ENCODE data around the gene MRTFB.

The MRTFB gene

GRCh38 chr16:14196011-14196410 is 124.9 kb downstream of the MRTFB start:
- DNase-seq = no peak

DNA sequence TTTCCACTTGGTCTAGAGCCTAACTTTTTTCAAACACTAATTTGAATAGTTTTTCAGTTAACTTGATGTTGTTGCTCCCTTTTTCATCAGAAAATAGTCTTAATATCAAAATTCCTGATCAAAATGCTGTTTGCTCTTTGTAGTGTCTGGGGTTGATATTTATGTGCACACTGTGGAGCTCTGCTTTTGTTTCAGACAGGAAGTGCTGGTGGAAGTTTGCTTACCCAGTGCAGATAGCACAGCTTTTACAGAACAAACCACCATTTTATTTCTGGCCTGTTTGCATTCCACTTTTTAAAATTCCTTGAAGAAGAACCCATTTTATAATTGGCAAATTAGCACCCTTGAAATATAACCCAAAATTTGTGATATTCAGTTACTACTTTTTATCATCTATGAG is 125.4 kb downstream of the MRTFB start:
- no peak for DNase-seq

DNA sequence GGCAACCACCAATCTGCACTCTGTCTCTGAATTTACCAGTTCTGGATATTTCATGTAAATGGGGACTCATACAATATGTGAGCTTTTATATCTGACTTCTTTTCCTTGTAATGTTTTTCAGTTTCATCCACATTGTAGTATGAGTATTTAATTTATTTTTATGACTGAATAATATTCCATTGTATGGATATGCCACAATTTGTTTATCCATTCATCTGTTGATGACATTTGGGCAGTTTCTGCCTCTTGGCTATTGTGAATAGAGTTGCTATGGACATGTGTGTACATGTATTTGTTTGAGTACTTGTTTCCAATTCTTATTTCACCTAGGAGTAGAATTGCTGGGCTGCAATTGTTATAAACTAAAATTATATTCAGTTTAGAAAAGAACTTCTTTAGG is 126.9 kb downstream of the MRTFB start:
- no peak for DNase-seq

GRCh38 chr16:14198572-14198971 is 127.5 kb downstream of the MRTFB start:
- no peak for DNase-seq

DNA sequence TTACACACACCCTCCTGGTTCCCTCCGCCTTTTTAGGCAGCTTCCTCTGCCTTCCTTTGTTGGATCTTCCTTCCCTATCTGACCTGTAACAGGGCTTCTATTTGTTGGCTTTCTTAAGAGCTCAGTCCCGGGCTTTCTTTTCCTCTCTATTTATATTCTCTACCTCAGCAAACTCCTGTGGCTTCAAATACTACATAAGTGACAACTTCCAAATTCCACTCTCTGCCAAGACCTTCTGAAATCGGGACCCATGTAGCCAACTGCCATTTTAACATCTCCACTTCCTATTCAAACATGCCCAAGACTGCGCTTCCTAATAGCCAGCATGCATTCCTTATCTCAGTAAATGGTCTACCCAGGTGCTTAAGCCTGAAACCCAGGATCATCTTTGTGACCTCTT is 128.1 kb downstream of the MRTFB start:
- no peak for DNase-seq

- no peak for DNase-seq
Measured at GRCh38 chr16:14199624-14200023, 128.5 kb downstream of the MRTFB start.

DNA sequence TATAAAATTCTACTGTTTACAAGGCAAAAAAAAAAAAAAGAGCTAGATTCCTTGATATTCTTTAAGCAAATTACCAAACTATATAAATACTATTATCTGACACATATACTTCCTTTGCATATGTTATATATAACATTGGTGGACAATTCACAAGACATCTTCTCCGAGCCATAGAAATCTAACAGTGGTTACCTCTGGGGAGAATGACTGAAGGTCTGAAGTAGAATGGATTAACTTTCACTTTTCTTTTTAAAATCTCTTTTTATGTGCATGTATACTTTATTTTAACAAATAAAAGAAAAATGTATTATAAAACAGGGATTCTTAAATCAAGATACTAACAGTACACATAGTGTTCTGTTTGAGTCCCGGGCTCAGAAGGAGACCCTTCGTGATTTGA is 131.0 kb downstream of the MRTFB start:
- no peak for DNase-seq

GRCh38 chr16:14202697-14203096 is 131.6 kb downstream of the MRTFB start:
- no peak for DNase-seq

DNA sequence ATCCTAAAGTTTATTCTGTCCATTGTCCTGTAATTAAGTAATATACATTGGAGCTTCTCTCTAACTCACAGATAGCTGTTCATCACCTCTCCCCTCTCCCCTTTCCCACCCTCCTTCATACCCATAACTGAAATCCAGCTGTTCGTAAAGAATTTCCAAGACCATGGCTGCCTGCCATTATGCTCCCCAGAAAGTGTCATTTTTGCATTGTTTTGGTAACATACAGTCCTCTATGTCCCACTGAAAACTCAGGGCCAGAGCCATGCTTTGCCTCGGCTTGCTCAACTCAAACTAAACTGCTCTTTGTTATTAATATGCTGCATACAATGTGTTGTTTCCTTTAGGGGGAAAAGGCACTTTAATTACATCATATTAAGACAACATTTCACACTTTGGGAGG is 132.0 kb downstream of the MRTFB start:
- DNase-seq = no peak

GRCh38 chr16:14205666-14206065 is 134.5 kb downstream of the MRTFB start:
- no peak for DNase-seq

GRCh38 chr16:14211856-14212543 is 140.9 kb downstream of the MRTFB start:
- no peak for DNase-seq

- no peak for DNase-seq
Measured at GRCh38 chr16:14215941-14216340, 144.8 kb downstream of the MRTFB start.

GRCh38 chr16:14219983-14220382 is 148.9 kb downstream of the MRTFB start:
- no peak for DNase-seq

- no peak for DNase-seq
Measured at GRCh38 chr16:14223632-14224031, 152.5 kb downstream of the MRTFB start.

GRCh38 chr16:14225457-14225856 is 154.3 kb downstream of the MRTFB start:
- DNase-seq = no peak

DNA sequence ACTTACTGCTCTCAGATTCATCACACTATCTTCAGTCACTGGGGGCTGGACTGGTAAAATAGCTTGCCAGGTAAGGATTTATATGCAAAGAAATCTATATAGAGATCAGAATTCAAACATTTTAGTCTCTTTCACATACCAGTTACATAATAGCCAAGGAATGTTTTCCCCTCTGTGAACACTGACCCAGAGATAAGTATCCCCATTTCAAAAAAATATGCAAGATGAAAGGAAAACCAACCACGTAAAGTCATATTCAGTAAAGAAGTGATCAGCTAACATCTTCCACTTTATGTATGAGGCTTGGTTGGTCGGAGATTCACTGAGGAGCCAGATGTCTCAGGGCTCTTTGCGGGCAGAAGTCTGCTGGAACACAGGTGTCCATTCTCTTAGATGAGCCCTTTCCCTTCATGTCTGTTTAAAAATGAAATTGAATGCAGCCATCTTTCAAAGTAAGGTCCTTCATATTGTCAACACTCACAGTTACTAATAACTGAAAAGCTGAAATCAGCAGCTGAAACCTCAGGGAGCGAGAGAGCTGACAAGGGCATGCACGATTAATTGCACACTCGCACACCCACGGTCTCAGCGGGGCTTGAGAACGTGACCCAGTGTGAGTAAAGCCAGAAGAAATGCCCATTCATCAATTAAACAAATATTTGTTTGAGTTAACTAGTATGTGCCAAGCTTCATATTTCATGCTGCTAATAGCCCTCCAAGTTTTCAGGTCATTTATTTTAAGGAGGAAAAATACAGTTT is 161.2 kb downstream of the MRTFB start:
- no peak for DNase-seq

GRCh38 chr16:14236401-14236800 is 165.3 kb downstream of the MRTFB start:
- DNase-seq = no peak

GRCh38 chr16:14238756-14239155 is 167.6 kb downstream of the MRTFB start:
- no peak for DNase-seq

- DNase-seq = no peak
Measured at GRCh38 chr16:14239791-14240190, 168.7 kb downstream of the MRTFB start.

- DNase-seq = no peak
Measured at GRCh38 chr16:14240219-14240843, 169.2 kb downstream of the MRTFB start.

DNA sequence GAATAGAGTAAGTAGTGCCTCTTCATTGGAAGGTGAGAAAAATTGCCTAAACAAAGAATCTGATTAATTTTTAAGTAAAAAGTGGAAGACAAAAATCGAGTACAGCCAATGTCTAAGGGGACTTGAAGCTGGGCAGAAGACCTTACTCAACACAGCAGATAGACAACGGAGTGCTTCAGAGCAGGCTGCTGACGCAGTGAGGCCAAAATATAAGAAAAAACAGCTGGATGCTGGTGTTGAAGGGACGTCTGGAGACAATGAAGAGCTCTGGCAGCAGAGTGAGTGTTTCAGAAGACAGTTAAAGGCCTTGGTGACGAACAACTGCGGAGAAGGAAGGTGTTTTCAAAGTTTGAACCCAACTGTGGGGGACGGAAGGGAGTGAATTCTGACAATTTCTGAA is 169.8 kb downstream of the MRTFB start:
- DNase-seq = no peak

- no peak for DNase-seq
Measured at GRCh38 chr16:14241631-14242030, 170.5 kb downstream of the MRTFB start.

DNA sequence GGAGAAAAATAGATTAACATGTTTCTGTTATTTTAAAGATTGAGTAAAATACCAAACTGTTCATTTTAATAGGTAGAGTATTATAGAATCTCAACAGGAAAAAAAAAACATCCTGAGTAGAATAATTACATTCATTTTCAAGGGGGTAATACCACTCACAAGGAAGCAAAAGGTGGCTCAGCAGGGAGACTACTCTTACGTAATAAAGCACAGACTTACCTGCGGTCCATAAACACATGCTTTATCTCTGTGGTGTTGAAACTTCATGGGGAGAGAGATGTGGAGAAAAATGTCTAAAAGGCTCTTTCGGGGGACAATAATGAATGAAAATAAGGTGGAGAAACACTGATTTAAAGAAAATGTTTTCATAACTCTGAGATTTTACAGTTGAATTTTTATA is 171.7 kb downstream of the MRTFB start:
- no peak for DNase-seq

Data from NCI-H526 treated with DMSO at 0.1 percent for 48 hours (cell line).